Effector memory CD4-positive, alpha-beta T cell (primary cell): ENCODE results near the gene HPD.
"Not testable (repeated sequence)": the region's sequence is repeated elsewhere in the genome, so short reads cannot be mapped to it uniquely, and the experiment has no call there.

Source experiments
- DNase-seq, 3 donors: peaks; one replicate each; pipeline ENCODE4 v3.0.0-alpha.2; 2020
- H3K27ac ChIP-seq: 2 replicates; pipeline ENCODE4 v1.7.0; 2013; ENCODE audit warnings: mild to moderate bottlenecking, low read length, moderate library complexity; ENCODE audit not compliant: insufficient read depth, poor library complexity, severe bottlenecking
- H3K27me3 ChIP-seq: replicated peaks from 2 replicates; pipeline ENCODE4 v1.7.0; 2013; ENCODE audit warnings: mild to moderate bottlenecking, low read length; ENCODE audit not compliant: insufficient read depth, control insufficient read depth, poor library complexity, severe bottlenecking
- H3K36me3 ChIP-seq: 2 replicates; pipeline ENCODE4 v1.7.0; 2013; ENCODE audit warnings: mild to moderate bottlenecking, low read length, moderate library complexity; ENCODE audit not compliant: control insufficient read depth, insufficient read depth
- H3K4me1 ChIP-seq: 2 replicates; pipeline ENCODE4 v1.7.0; 2013; ENCODE audit warnings: low read length, mild to moderate bottlenecking; ENCODE audit not compliant: control insufficient read depth, insufficient read depth, poor library complexity, severe bottlenecking
- H3K4me3 ChIP-seq: 2 replicates; pipeline ENCODE4 v1.7.0; 2013; ENCODE audit warnings: low read length, low read depth, mild to moderate bottlenecking; ENCODE audit not compliant: insufficient read depth, poor library complexity, severe bottlenecking
- H3K9me3 ChIP-seq: 2 replicates; pipeline ENCODE4 v1.7.0; 2013; ENCODE audit warnings: mild to moderate bottlenecking, low read length, moderate library complexity; ENCODE audit not compliant: control insufficient read depth

HPD gene

GRCh38 chr12:121869229-121869628 is 10.6 kb upstream of the HPD start:
- H3K4me3 ChIP-seq, H3K9me3 ChIP-seq, H3K27ac ChIP-seq, DNase-seq, H3K36me3 ChIP-seq, H3K4me1 ChIP-seq, H3K27me3 ChIP-seq: not testable (repeated sequence)

- H3K27ac ChIP-seq, result no peak overlapping the region
- H3K27me3 ChIP-seq, result no peaks in the 10 kb centered on the region
- H3K4me3 ChIP-seq, result no peak overlapping the region
- DNase-seq, result no peak
- no peaks in the 10 kb centered on the region for H3K4me1 ChIP-seq
- no peaks in the 10 kb centered on the region for H3K9me3 ChIP-seq
- H3K36me3 ChIP-seq, result no peaks in the 10 kb centered on the region
Observed at GRCh38 chr12:121866331-121866730, 7.7 kb upstream of the HPD start.

- Histone ChIP-seq H3K27ac (no peak overlapping the region), H3K4me3 (no peak overlapping the region), H3K9me3 (no peaks in the 10 kb centered on the region), H3K36me3 (no peaks in the 10 kb centered on the region), H3K27me3 (no peaks in the 10 kb centered on the region), H3K4me1 (no peaks in the 10 kb centered on the region)
- DNase-seq, result no peak
Observed at GRCh38 chr12:121861636-121862254, 3.1 kb upstream of the HPD start.

- not testable (repeated sequence) for H3K4me1 ChIP-seq
Observed at GRCh38 chr12:121860699-121861098, 2.0 kb upstream of the HPD start.

GRCh38 chr12:121860257-121860656 is 1.6 kb upstream of the HPD start:
- Histone ChIP-seq H3K36me3 (no peaks in the 10 kb centered on the region), H3K27me3 (no peaks in the 10 kb centered on the region), H3K4me1 (no peaks in the 10 kb centered on the region), H3K27ac (no peak overlapping the region), H3K9me3 (no peaks in the 10 kb centered on the region), H3K4me3 (no peak overlapping the region)
- DNase-seq, result no peak

More at GRCh38 chr12:121860699-121861098, 2.0 kb upstream of the HPD start:
- H3K27me3 ChIP-seq, H3K9me3 ChIP-seq, H3K27ac ChIP-seq, H3K36me3 ChIP-seq, H3K4me3 ChIP-seq, DNase-seq: not testable (repeated sequence)

GRCh38 chr12:121858318-121858661 is 369 bp downstream of the HPD start:
- no peak overlapping the region for H3K27ac ChIP-seq

GRCh38 chr12:121857322-121858246 is 1.1 kb downstream of the HPD start:
- no peak overlapping the region for H3K4me3 ChIP-seq
- H3K9me3 ChIP-seq, result no peaks in the 10 kb centered on the region
- no peak for DNase-seq
- H3K4me1 ChIP-seq, result no peaks in the 10 kb centered on the region
- no peaks in the 10 kb centered on the region for H3K27me3 ChIP-seq
- no peaks in the 10 kb centered on the region for H3K36me3 ChIP-seq
- no peak overlapping the region for H3K27ac ChIP-seq

More at GRCh38 chr12:121858318-121858661, 369 bp downstream of the HPD start:
- Histone ChIP-seq H3K4me3 (no peak overlapping the region), H3K36me3 (no peaks in the 10 kb centered on the region), H3K27me3 (no peaks in the 10 kb centered on the region), H3K9me3 (no peaks in the 10 kb centered on the region), H3K4me1 (no peaks in the 10 kb centered on the region)
- no peak for DNase-seq

GRCh38 chr12:121852392-121852791 is 6.3 kb downstream of the HPD start:
- not testable (repeated sequence) for H3K4me1 ChIP-seq, H3K27me3 ChIP-seq, H3K9me3 ChIP-seq, DNase-seq, H3K36me3 ChIP-seq, H3K4me3 ChIP-seq, H3K27ac ChIP-seq

GRCh38 chr12:121849665-121850064 is 9.0 kb downstream of the HPD start:
- Histone ChIP-seq H3K36me3 (no peaks in the 10 kb centered on the region), H3K9me3 (no peaks in the 10 kb centered on the region), H3K4me1 (no peaks in the 10 kb centered on the region), H3K27ac (no peak overlapping the region), H3K27me3 (no peaks in the 10 kb centered on the region), H3K4me3 (no peak overlapping the region)
- DNase-seq, result no peak

- no peak for DNase-seq
- Histone ChIP-seq H3K4me3 (no peak overlapping the region), H3K36me3 (no peaks in the 10 kb centered on the region)
Observed at GRCh38 chr12:121849211-121849610, 9.4 kb downstream of the HPD start.

More at GRCh38 chr12:121849211-121849610, 9.4 kb downstream of the HPD start:
- H3K27me3 ChIP-seq, result no peaks in the 10 kb centered on the region
- H3K9me3 ChIP-seq, result no peaks in the 10 kb centered on the region
- H3K27ac ChIP-seq, result no peak overlapping the region
- H3K4me1 ChIP-seq, result no peaks in the 10 kb centered on the region
